Measurements from ENCODE around the gene CDH18.
"Not testable (repeated sequence)": the region's sequence is repeated elsewhere in the genome, so short reads cannot be mapped to it uniquely, and the experiment has no call there.

The CDH18 gene

DNA sequence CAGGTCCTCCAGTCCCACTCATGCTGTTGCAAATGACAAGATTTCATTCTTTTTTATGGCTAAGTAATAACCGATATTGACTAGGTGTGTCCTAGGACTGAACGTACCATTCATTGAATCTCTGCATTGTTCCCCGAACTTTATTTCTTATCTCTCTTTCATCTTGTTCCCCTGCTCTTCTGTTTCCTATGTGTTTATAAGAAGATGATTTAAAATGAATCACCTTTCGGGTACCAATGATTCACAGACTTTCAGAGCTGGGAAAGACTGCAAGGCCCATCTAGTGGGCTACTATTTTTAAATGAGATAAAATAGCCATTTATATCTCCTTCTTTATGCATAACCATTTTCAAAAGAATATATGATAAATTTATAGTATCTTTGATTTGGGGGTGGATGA is 133.0 kb downstream of the CDH18 start:
- no peak for DNase-seq

DNA sequence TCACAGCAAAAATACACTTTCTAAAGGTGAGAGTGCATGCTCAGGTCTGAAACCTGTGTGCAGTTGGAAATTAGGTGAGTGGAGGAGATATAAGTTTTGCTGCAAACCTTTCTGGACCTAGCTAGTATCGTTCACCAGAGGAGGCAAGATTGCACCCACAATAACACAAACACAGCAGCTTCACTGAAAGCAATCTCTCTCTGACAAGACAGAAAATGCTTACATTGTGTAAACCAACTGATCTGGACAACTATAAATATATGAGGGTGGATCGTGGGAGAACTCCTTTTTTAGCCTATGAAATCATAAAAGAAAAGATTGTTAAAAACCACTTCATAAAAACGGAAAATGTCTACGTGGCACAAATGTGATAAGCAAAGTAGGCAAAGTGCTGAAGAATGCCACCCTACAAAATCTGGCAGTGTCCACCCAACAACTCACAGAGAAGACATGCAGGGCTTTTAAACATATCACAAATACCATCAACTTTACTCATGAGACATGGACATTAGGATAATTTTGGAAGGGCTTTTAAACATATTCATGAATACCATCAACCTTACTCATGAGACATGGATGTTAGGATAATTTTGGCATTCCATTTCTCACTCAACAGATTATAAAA is 134.3 kb downstream of the CDH18 start:
- no peak for DNase-seq

DNA sequence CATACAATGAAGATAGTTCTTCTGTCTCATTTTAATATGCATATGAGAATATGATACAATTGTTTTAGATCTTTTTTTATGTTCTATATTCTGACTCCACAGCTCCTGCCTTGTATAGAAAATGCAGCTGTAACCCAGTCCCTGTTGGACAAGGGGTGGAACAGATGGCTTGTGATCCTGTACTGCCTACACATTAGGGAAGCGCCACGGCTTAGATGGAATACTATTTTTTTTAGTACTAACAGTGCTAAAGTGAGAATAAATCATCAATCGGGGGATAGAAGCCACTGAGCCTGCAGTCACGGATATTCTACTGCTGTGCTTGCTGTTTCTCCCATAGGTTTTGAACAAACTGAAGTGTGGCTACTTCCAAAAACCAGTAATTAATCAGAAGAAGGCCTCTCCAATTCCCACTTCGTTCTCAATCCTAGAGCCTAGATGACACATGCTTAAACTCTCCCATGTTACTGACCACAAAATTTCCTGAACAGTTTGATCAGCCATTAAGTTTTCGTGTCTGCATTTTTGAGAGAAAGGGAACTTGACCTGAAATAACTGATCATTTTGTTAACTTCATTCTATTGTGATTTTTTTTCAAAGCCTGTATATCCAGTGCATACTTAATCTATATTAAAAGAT is 150.3 kb downstream of the CDH18 start:
- no peak for DNase-seq

DNA sequence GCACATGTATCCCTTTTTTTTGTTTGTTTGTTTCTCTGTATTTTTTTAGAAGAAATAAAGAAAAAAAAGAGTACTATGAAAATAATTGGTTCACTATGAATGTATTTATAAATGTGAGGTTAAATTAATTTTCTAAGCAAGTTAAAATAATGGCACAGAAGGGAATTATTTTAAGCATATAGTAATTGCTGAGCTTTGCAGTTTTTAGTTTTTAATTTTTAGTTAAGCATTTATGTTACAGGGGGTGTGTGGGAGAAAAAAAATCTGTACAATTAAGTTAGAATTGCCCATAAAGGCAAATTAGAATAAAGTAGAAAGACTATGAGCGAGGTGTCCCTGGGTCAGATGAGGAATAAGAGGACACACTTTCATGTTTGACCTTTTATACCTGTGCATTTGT is 152.6 kb downstream of the CDH18 start:
- DNase-seq, result no peak

DNA sequence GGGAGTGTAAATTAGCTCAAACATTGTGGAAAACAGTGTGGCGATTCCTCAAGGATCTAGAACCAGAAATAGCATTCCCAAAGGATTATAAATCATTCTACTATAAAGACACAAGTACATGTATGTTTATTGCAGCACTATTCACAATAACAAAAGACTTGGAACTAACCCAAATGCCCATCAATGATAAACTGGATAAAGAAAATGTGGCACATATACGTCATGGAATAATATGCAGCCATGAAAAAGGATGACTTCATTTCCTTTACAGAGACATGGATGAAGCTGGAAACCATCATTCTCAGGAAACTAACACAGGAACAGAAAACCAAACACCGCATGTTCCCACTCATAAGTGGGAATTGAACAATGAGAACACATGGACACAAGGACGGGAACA is 175.3 kb downstream of the CDH18 start:
- not testable (repeated sequence) for DNase-seq

DNA sequence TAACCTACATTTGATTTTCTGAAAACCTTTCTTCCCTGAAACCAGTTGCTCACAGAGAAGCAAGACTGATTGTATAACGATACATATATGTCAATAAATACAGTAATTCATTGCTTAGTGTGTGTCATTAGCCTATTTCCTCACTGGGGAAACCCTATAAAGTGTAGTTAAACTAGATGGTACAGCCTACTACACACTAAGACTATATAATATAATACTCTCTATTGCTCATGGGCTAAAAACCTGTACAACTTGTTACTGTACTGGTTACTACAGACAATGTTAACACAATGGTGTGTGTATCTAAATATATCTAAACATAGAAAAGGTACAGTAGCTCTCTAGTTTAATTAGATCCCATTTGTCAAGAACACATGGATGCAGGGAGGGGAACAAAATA is 181.2 kb downstream of the CDH18 start:
- no peak for DNase-seq

DNA sequence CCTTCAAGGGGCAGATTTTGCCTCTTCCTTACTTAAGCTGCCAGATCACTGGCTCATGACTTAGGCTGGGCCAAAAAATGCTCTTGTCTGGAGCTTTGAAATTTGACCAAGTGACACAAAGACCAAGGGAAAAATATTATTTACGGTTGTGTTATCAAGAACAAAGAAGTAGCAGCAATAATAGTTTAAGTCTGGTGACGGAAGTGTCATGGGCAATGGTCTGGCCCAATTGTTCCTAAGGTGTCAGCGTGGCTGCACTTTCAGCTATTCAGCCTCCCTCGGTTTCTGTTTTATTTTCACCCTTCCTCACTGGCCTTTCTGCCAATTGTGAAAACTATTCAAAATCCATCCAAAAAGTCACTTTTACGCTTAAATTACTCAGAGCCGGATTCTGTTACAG is 185.3 kb downstream of the CDH18 start:
- DNase-seq, result no peak

DNA sequence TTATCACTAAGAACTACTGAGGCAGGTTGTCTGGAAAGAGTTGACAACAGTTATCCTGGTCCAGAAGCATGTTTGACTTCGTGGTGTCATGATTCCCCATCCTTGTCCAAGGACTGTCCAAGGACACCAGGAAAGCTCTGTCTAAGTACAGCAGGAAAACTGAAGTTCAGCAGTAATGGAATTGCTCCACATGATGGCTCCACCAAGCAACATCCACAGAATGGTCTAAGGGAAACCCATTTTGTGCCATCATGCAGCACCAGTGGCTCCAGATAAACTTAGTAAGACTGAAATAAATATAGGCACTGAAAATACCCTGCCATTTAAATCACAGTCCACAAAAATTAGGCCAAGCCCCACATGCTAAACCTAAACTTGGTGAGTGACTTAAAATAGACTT is 192.8 kb downstream of the CDH18 start:
- DNase-seq, result no peak

DNA sequence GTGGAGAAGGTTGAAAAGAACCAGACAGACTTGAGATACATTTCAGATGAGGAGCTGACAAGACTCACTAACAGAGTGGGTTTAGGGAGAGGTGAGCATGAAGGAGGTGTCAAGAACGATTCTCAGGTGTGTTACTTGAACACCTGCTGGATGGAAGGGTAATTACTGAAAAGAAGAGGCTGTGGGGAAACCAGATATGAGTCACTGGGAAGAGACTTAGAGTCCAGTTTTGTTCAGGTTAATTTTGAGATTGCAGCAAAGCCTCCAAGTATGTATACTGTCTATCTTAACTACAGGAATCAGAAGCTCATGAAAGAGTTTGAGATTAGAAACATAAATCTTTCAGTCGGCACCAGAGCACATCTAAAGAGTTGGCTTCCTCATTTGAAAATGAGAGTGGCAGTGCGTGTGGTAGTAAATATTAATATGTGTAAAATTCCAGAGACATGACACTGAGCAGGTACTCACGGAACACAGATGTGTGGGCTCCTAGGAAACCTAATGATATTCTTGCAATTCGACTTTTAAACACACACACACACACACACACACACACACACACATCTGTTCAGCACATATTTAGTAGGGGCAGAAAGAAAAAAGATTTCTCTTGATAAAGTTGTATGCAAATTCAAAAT is 197.1 kb downstream of the CDH18 start:
- no peak for DNase-seq

DNA sequence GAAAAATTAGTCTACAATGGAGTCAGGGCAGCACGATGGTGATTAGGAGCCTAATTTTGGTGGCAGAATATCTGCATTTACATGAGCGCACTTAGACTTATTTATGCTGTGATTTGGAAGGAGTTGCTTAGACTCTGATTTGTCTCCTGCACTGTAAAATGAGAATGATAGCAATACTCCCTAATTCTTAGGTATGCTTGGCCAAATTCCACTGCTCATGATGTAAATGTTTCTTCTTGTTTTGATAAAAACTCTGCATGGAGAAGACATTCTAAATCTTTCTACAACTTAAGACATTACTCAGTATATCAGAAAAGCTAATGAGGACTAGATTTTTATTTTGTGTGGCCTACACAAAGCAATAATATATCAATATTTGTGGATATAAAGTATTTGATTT is 205.4 kb downstream of the CDH18 start:
- no peak for DNase-seq

DNA sequence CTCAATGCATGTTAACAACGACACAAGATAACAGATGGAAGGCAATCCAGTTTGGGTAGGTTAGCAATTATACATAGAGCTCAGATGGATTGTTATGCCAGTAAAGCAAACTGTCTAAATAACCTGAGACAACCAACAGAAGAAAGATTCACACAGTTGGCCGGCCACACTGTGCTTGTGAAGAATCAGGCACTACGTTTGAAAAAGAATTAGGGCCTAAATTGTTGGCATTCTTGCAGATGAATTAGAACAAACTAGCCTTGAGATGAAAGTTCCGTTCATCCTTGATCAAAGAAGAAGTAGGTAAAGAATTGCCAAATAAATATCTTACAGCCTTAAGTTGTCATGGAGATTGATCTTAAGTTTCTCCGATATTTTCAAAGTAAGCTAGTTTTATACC is 210.6 kb downstream of the CDH18 start:
- no peak for DNase-seq

DNA sequence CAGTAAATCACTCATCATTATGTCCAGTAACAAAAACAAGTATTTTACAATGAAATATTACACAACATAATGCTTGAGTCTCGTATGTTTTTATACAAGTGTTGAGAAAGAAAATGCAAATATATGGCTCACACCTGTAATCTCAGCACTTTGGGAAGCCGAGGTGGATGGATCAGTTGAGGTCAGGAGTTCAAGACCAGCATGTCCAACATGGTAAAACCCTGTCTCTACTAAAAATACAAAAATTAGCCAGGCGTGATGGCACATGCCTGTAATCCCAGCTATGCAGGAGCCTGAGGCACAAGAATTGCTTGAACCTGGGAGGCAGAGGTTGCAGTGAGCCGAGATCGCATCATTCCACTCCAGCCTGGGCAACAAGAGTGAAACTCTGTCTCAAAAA is 211.1 kb downstream of the CDH18 start:
- DNase-seq, result not testable (repeated sequence)

DNA sequence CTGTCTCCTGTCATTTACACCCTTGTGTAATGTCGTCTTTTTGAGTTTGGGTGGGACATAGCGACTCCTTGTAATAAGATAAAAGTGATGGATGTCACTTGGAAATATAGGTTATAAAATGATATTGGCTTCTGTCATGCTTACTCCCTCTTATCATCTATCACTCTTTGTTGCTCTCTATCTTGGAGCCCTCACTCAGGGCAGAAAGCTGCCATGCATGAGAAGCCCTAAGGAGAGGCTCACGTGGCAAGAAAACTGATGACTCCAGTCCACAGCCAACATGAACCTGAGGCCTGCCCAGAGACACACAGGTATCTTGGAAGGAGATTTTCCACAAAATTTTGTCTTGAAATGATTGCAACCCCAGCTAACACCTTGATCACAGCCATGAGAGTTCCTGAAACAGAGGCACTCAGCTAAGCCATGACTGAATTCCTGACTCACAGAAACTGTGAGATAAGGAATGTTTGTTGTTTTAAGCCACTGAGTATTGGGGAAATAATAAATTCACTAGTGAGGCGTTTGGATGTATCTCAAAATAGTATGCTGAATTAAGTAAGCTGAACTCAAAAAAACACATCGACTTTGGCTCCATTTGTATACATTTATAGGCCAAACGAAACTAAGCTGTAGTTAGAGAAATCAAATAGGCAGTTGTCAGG is 216.7 kb downstream of the CDH18 start:
- DNase-seq, result no peak

DNA sequence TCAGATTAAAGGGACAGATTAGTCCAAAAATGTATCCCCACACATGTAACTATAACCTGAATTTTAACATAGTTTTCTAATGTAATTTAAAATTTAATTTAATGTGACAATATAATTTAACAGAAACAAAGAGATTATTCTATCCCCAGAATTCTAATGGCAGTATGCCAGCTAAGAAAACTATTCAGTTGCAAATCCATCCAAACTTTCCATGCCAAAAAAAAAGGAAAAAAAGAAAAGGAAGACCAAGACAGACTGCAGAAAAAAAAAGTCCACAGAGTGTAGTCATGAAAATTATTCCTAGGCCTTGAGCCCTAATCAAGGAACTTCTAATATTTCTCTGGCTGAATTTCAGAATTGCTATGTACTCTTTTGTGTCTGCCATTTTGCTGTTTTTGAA is 217.6 kb downstream of the CDH18 start:
- DNase-seq, result no peak

DNA sequence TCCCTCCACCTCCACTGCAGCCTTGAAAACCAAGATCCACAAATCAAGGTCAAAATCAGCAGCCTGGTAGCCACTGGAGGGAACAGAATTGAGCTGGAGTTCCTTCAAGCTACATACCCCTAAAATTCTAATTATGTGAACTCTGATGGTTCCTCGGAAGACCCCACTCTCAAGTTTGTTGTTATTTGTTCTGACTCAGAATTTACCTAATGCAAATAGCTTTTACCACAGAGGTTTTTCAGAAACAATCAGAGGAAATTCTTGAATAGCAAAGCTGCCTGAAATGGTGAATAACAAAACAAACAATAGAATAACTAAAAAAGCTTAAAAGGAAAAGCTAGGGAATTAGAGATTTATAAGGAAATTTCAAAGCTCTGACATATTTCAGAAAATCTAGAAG is 220.0 kb downstream of the CDH18 start:
- DNase-seq, result no peak

DNA sequence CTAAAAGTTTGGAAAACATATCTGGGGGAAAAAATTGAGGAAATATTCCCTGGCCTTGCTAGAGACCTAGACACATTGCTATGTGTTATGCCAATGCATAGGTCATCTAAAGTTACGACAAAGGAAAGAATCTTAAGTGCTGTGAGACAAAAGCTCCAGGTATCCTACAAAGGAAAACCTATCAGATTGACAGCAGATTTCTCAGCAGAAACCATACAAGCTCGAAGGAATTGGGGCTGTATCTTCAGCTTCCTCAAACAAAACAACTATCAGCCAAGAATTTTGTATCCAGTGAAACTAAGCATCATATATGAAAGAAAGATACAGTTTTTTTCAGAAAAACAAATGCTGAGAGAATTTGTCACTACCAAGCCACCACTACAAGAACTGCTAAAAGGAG is 234.4 kb downstream of the CDH18 start:
- DNase-seq, result no peak

DNA sequence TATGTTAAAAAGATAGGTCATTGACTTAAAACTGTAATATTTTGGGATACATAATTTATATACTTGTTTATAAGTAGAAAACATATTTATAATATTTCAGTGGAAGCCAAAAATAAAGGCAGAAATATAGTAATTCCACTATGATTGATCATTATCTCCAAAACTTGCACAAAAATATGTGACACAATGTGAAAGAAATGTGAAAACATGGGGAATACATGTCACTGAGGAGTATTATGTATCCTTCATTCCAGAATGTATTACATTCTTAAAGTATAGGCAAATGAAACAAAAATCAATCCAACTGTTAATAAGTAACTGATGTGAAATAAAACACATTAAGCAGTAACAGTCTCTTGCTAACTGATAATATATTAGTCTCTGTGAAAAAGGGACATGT is 236.7 kb downstream of the CDH18 start:
- DNase-seq, result no peak

DNA sequence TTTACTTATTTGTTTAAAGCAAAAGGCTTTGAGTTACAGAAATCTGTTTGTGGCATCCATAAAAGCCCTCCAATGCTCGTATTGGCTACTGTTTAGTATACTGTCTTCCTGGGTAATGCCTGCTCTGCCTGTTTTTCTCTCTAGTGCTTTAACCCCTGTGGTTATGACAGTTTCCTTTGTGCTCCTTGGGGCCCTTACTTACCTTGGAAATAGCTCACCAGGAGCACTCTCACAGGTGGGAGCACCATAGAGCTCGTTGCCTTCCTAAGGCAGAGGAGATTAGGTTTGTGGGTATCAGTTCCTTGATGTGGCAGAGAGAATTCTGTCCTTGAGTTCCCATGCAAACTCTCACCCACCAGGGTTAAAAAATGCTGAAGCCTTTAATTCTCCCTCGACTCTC is 242.8 kb downstream of the CDH18 start:
- no peak for DNase-seq

DNA sequence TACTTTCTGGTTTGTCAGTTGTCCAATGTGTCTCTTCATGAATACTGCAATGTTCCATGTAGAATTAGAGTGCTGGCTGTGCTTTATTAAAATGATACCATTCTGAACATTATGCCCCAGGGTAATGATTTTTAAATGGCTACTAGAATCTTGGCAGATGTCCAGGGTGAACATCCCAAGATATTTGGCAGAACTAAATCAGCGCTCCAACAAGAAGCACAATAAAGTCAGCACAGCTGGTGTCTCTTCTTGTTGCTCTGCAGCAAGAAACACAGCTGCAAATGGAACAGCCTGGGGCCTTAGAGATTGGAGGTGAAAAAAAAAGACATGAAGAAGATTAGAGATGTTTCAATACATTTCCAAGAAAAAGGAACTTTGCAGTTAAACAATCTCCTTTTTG is 248.3 kb downstream of the CDH18 start:
- no peak for DNase-seq

DNA sequence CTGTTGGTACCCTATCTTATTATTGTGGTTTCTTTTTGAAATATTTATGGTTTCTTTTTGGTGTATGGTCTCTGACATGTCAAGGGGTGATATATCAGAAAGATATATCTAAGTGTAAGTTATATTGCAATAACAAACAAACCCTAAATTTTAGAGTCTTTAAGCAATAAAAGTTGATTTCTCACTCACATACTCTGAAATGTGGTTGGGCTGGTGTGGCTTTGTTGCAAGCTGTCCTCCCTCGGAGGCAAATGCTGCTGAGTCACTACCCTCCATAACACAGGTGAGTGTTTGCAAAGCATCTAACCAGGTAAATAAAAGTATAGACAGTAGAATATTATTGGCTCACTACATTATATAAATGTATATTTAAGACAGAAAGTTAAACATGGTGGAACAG is 253.2 kb downstream of the CDH18 start:
- DNase-seq, result no peak

DNA sequence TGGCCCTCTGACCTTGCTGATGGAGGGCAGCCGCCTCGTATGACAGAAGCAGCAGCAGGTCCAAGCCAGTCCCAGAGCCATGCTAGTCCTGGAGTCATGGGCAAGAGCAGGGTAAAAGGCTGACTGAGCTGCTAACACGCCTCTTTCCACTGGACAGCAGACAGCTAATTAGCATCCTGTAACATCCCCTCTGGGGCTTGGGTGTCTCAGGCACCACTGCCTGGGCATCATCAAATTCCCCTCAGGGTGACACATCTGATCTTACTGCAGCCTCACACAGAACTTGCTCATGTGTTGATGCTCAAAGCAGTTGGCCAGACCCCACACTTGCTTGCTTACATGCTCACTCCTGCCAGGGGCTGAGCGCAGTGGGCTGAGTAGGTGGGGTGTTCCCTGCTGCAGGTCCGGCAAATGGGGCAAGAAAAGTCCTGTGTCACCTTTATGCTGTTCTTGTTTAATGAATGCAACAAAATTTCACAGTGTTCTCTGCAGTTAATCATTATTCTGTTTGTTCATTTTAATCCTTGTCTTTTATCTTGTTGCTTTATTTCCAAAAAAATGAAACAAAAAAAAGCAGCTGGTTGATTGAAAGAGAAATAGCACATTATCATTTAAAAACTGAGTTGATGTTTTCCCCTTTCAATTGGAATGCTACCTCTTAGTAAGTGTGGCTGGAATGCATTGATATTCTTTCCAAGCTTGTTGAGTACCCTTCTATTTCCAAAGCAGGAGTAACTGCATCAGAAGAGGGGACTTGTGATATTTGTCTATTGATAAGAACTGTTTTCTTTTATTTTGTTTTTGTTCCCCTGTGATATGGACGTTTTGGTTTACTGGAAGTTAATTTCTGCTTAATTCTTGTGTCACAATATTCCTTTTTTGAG is 254.1 kb downstream of the CDH18 start:
- DNase-seq, result no peak

DNA sequence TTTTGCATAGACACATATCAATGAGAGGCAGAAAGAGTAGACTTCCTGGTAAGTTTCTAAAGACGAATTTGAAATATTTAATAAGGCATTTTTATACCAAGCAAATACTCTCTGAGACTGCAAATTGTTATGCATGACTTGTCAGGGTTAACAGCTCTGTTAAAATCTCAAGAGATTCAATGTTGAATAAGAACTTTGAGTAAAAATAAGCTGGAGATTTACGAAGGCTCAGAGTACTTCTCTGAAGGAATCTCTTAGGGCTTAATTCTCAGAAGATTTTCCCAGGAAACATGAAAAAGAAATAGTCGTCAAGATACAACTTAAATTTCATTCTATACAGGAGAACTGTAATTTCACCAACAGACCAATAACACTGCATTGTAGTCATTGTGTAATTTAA is 259.4 kb downstream of the CDH18 start:
- DNase-seq, result no peak

DNA sequence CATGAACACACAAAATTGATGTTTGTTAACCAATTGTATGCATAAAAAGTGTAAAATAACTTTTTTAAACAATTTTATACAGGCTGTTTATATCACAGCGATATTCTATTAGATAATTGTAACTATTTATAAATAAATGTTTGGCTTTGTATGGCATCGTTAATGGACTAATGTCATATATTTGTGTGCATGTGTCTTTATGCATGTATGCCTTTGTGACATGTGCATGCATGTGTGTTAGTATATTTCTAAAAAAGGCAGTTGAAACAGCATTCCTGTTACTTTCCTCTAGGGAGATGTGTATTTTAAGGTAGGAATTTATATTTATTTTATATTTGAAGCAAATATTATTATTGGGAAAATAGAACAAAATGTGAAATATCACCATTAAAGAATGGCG is 268.9 kb downstream of the CDH18 start:
- no peak for DNase-seq
